Measurements from ENCODE around the gene MPRIP.

The MPRIP gene

GRCh38 chr17:17110520-17110919 lies 68.3 kb downstream of the MPRIP start:
- in situ Hi-C loops (cut with HindIII; ENCODE audit: low sequenced_read_pairs) = no loop called here
- H3K4me3 ChIP-seq (ENCODE audit: low read depth, low read length) = no peak overlapping the region
- no peak for TF ChIP-seq CTCF (IDR thresholded peaks at IDR 0.05; ENCODE audit: low read depth, low read length)
- no peak for DNase-seq (ENCODE audit: low read depth, low spot score)

- no peak for DNase-seq (ENCODE audit: low read depth, low spot score)
- no peak for TF ChIP-seq CTCF (IDR thresholded peaks at IDR 0.05; ENCODE audit: low read depth, low read length)
- in situ Hi-C loops (cut with HindIII; ENCODE audit: low sequenced_read_pairs) = no loop called here
- H3K4me3 ChIP-seq (ENCODE audit: low read depth, low read length) = no peak overlapping the region
Measured at GRCh38 chr17:17111401-17112393, 69.4 kb downstream of the MPRIP start.

GRCh38 chr17:17112628-17113200 lies 70.5 kb downstream of the MPRIP start:
- H3K4me3 ChIP-seq (ENCODE audit: low read depth, low read length) = no peak overlapping the region
- no peak for TF ChIP-seq CTCF (IDR thresholded peaks at IDR 0.05; ENCODE audit: low read depth, low read length)
- no peak for DNase-seq (ENCODE audit: low read depth, low spot score)
- in situ Hi-C loops (cut with HindIII; ENCODE audit: low sequenced_read_pairs) = no loop called here

GRCh38 chr17:17114592-17115225 lies 72.5 kb downstream of the MPRIP start:
- in situ Hi-C loops (cut with HindIII; ENCODE audit: low sequenced_read_pairs) = no loop called here
- no peak for TF ChIP-seq CTCF (IDR thresholded peaks at IDR 0.05; ENCODE audit: low read depth, low read length)
- no peak for DNase-seq (ENCODE audit: low read depth, low spot score)
- no peak overlapping the region for H3K4me3 ChIP-seq (ENCODE audit: low read depth, low read length)

GRCh38 chr17:17115620-17116019 lies 73.4 kb downstream of the MPRIP start:
- TF ChIP-seq CTCF (IDR thresholded peaks at IDR 0.05; ENCODE audit: low read depth, low read length) = no peak
- DNase-seq (ENCODE audit: low read depth, low spot score) = no peak
- in situ Hi-C loops (cut with HindIII; ENCODE audit: low sequenced_read_pairs) = no loop called here
- no peak overlapping the region for H3K4me3 ChIP-seq (ENCODE audit: low read depth, low read length)

- no peak for TF ChIP-seq CTCF (IDR thresholded peaks at IDR 0.05; ENCODE audit: low read depth, low read length)
- no peak for DNase-seq (ENCODE audit: low read depth, low spot score)
- H3K4me3 ChIP-seq (ENCODE audit: low read depth, low read length) = no peak overlapping the region
- in situ Hi-C loops (cut with HindIII; ENCODE audit: low sequenced_read_pairs) = no loop called here
Measured at GRCh38 chr17:17116406-17116805, 74.1 kb downstream of the MPRIP start.

Measured in astrocyte of the spinal cord (primary cell).